ENCODE results near the gene MXRA8. TPM values are rescaled to one million over a fixed set of nuclear protein-coding genes. Genes with fewer than 3 reads are reported as not detected.
A peak's percentile ranks its signal among the peaks of the same experiment; 100 is the strongest.

MXRA8 gene
- total and polyA plus RNA-seq, 9 of the 15 experiments (the other 6 are each of a cell fraction or from before 2014, with no cell fraction given) = 0.66 to 11.3 (median 6.3) TPM

DNA sequence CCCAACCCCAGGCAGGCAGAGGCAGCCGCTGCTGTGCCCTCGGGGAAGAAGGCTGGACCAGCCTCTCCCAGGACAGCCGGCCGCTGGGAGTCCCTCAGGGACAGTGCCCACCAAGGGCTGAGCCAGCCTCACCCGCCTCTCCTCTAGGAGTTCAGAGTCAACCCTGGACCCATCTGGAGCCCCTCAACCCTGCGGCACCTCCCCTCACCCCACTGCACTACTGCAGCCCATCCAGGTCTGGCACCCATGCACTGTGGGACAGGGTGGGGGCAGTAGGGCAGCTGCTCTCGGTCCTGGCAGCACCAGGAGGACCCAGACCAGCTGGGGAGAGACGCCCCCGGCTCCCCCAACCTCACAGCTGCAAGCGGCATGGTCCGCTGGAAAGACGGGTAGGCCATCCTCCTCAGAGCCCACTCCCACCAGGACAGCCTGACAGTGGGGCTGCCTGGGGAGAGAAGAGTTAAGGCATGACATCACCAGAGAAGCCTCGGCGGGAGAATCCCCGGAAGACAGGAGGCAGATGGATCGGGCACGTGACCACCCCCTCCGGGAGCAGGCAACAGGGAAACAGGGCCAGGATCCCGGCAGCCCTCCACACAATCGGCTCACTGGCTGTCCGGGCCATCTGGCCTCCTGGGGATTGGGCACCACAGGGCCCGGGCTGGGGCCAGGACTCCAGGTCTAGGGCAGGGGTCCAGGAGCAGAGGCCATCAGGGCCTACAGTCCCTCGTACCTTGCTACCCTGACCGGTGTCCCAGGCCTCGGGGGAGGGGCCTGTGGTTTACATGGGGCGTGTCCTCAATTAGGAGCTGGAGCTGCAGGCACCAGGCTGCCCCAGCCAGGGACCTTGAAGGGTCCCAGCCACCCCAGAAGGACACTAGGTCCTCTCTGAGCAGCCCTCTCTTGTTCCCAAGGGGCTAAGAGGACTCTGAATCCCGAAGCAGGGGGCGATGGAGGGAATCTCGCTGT is 53.7 kb downstream of the MXRA8 start:
- peak; percentile 52 to 84 (median 58) for DNase-seq (ENCODE audit: extremely low read depth in 1 of 4, low spot score in 3 of 4)
- ChIA-PET POLR2A (interaction anchor here (0.6 to 1.4 kb wide), 5 partner anchors 10 to 277 kb away, joined by 3 to 7 read pairs (median 3); no protein-coding TSS in a partner anchor), CTCF (ENCODE audit: low intra/inter-chr PET ratio) (no interaction called here)
- 37% methylated on average over 29 of the region's 29 CpGs for WGBS (ENCODE audit: insufficient coverage, low coverage, missing lambda C conversion rate)
- intact Hi-C loops (cut with micrococcal nuclease) (loop anchor here (5.0 to 10.0 kb wide), 2 partner anchors 73 to 920 kb away; partner anchors contain the start of genes AURKAIP1 and SKI), in situ Hi-C loops (cut with MboI) (no loop called here)
- Histone ChIP-seq H3K4me2 (ENCODE audit: insufficient read depth, low read length) (peak overlapping the region; percentile 75), H2AFZ (ENCODE audit: low read depth, low read length) (peak overlapping the region; percentile 61), H3K9me1 (ENCODE audit: control insufficient read depth, insufficient read depth, low read length) (peaks cover 16% of the 10 kb centered on the region), H3K9ac (ENCODE audit: insufficient read depth in 1 of 2, low read depth in 2 of 2, low read length in 2 of 2) (peak overlapping the region; percentile 57 to 97), H3K9me3 (replicated peaks; ENCODE audit: control insufficient read depth, insufficient read depth, low read depth, low read length) (no peaks in the 10 kb centered on the region), H4K20me1 (replicated peaks; ENCODE audit: control insufficient read depth, insufficient read depth, low read length) (peaks cover 28% of the 10 kb centered on the region; the same call in 1 of the 2 replicates), H3K36me3 (ENCODE audit: control insufficient read depth, insufficient read depth, low read length) (peaks cover 9% of the 10 kb centered on the region; the same call in 2 of the 3 replicates), H3K4me3 (peak overlapping the region; percentile 94), H3K27me3 (ENCODE audit: control insufficient read depth in 2 of 2, insufficient read depth in 2 of 2, low read length in 2 of 2) (no peaks in the 10 kb centered on the region), H3K27ac (ENCODE audit: extremely low read depth, low read depth, low read length) (peak overlapping the region; percentile 62), H3K79me2 (ENCODE audit: control insufficient read depth, insufficient read depth, low read length) (peaks cover 45% of the 10 kb centered on the region), H3K4me1 (replicated peaks in 1 of 2; ENCODE audit: control insufficient read depth in 2 of 2, insufficient read depth in 2 of 2, low read length in 2 of 2) (peaks cover 35 to 89% of the 10 kb centered on the region in 2 experiments)
- ATAC-seq = peak; percentile 25
- FAIRE-seq = peak; percentile 51
- no TSS peak for BruUV-seq (replicated peaks)
- no peak; a peak in 1 of 3 replicates for TF ChIP-seq CBX3 (IDR thresholded peaks at IDR 0.05; ENCODE audit: borderline replicate concordance in 1 of 2, low read length in 2 of 2)
- TF ChIP-seq TGIF2 (CRISPR knock-in tag; IDR thresholded peaks at IDR 0.05) = no peak
- no peak for TF ChIP-seq ZBED1 (IDR thresholded peaks at IDR 0.05)
- TF ChIP-seq ASH1L (IDR thresholded peaks at IDR 0.05; ENCODE audit: borderline replicate concordance, low read depth, partially characterized antibody) = no peak
- TF ChIP-seq PYGO2 (tag; IDR thresholded peaks at IDR 0.05) = no peak
- TF ChIP-seq GTF2E2 (tag; IDR thresholded peaks at IDR 0.05) = no peak
- TF ChIP-seq, protein P1, sequence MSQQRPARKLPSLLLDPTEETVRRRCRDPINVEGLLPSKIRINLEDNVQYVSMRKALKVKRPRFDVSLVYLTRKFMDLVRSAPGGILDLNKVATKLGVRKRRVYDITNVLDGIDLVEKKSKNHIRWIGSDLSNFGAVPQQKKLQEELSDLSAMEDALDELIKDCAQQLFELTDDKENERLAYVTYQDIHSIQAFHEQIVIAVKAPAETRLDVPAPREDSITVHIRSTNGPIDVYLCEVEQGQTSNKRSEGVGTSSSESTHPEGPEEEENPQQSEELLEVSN (IDR thresholded peaks at IDR 0.05; ENCODE audit: borderline replicate concordance in 1 of 2, extremely low read depth in 1 of 2, insufficient read depth in 1 of 2, insufficient read length in 1 of 2, low read depth in 1 of 2, low read length in 1 of 2, poor library complexity in 1 of 2, severe bottlenecking in 1 of 2) = peak; percentile 76 to 92
- TF ChIP-seq L3MBTL2 (IDR thresholded peaks at IDR 0.05) = peak; percentile 98
- no peak for TF ChIP-seq ZNF184 (CRISPR knock-in tag; IDR thresholded peaks at IDR 0.05)
- peak; percentile 61 for TF ChIP-seq CXXC5 (CRISPR knock-in tag; IDR thresholded peaks at IDR 0.05)
- TF ChIP-seq ZNF174 (CRISPR knock-in tag; IDR thresholded peaks at IDR 0.05) = no peak
- no peak for TF ChIP-seq ZNF253 (CRISPR knock-in tag; conservative IDR thresholded peaks at IDR 0.05)
- no peak for TF ChIP-seq RFX1 (IDR thresholded peaks at IDR 0.05)
- TF ChIP-seq SREBF1 (IDR thresholded peaks at IDR 0.05; ENCODE audit: borderline replicate concordance, low read depth, low read length) = no peak
- 0 out of 2 replicates have a peak, but pooled peaks have one; percentile 16 for TF ChIP-seq ELF2 (CRISPR knock-in tag; IDR thresholded peaks at IDR 0.05)
- TF ChIP-seq FOXJ2 (tag; IDR thresholded peaks at IDR 0.05) = 0 out of 2 replicates have a peak, but pooled peaks have one; percentile 12
- TF ChIP-seq JUNB (CRISPR knock-in tag; conservative IDR thresholded peaks at IDR 0.05) = no peak
- TF ChIP-seq ELF1 (tag; IDR thresholded peaks at IDR 0.05) = peak; percentile 72; the same call in 1 of the 2 replicates
- TF ChIP-seq, protein P2, sequence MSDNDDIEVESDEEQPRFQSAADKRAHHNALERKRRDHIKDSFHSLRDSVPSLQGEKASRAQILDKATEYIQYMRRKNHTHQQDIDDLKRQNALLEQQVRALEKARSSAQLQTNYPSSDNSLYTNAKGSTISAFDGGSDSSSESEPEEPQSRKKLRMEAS (CRISPR knock-in tag; IDR thresholded peaks at IDR 0.05) = peak; percentile 68
- TF ChIP-seq FOXM1 (IDR thresholded peaks at IDR 0.05; ENCODE audit: low read depth) = no peak
- TF ChIP-seq FOXM1 (CRISPR knock-in tag; IDR thresholded peaks at IDR 0.05; ENCODE audit: low read depth) = no peak
- no peak for TF ChIP-seq STAT5A (IDR thresholded peaks at IDR 0.05; ENCODE audit: borderline replicate concordance, low read length)
- no peak for TF ChIP-seq BCL6 (CRISPR knock-in tag; IDR thresholded peaks at IDR 0.05)
